ENCODE data around the gene PYGM.

DNA sequence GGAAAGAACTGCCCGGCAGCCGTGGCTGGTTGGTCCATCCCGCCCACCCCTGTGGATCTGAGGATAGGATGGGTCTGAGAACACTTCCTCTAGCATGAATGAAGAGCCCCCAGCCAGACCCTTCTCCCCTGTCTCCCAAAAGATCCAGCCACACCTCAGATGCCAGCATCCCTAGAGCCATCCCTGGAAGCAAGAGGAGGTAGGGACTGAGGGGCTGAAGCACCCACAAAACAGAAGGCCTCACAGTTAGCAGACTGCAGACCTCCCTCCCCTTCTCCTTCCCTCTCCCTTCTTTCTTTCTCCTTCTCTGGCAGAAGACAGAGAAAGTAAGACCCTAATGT, 38.4 kb downstream of the PYGM start:
- TF ChIP-seq CTCF (conservative IDR thresholded peaks at IDR 0.05 in 1 of 2, IDR thresholded peaks at IDR 0.05 in 1 of 2; ENCODE audit: extremely low read depth in 1 of 2, insufficient read depth in 1 of 2, low read depth in 1 of 2, low read length in 2 of 2): no peak
- TF ChIP-seq EZH2 (IDR thresholded peaks at IDR 0.05; ENCODE audit: borderline replicate concordance, low read length): no peak

Measured in mammary epithelial cell (primary cell).